WI38 (cell line): ENCODE data around the gene SETD3.
A peak's percentile ranks its signal among the peaks of the same experiment; 100 is the strongest.

ENCODE experiments used
- H3K4me3 ChIP-seq: 2 replicates; pipeline ENCODE4 v1.5.1; 2011; ENCODE audit warnings: low read depth, mild to moderate bottlenecking, control low read depth, low read length
- CTCF ChIP-seq: IDR thresholded peaks from 2 replicates; pipeline ENCODE4 v1.5.1; 2012; ENCODE audit warnings: low read depth, mild to moderate bottlenecking, control low read depth, low read length

SETD3 gene

GRCh38 chr14:99479906-99480869 lies at the start of gene SETD3:
Gene SETD3, minus strand, starts transcription at chr14:99480859. Its CDS starts 15,054 bp downstream, at chr14:99465805.
- peak within 1 kb of the TSS; percentile 94 for H3K4me3 ChIP-seq
- TF ChIP-seq CTCF: no peak

GRCh38 chr14:99529899-99530298 lies 49.2 kb upstream of the SETD3 start:
- H3K4me3 ChIP-seq: no peak overlapping the region
- no peak for TF ChIP-seq CTCF

- TF ChIP-seq CTCF: no peak
- no peak overlapping the region for H3K4me3 ChIP-seq
These were observed 46.9 kb upstream of the SETD3 start for GRCh38 chr14:99527427-99528076.

GRCh38 chr14:99527026-99527425 lies 46.4 kb upstream of the SETD3 start:
- H3K4me3 ChIP-seq: no peak overlapping the region
- TF ChIP-seq CTCF: no peak

GRCh38 chr14:99525699-99526080 lies 45.0 kb upstream of the SETD3 start:
- H3K4me3 ChIP-seq: no peak overlapping the region
- TF ChIP-seq CTCF: no peak

- peak; percentile 41 for TF ChIP-seq CTCF
- H3K4me3 ChIP-seq: no peak overlapping the region
These were observed 44.4 kb upstream of the SETD3 start for GRCh38 chr14:99524804-99525698.
